ENCODE results near the gene ATG4C.

DNA sequence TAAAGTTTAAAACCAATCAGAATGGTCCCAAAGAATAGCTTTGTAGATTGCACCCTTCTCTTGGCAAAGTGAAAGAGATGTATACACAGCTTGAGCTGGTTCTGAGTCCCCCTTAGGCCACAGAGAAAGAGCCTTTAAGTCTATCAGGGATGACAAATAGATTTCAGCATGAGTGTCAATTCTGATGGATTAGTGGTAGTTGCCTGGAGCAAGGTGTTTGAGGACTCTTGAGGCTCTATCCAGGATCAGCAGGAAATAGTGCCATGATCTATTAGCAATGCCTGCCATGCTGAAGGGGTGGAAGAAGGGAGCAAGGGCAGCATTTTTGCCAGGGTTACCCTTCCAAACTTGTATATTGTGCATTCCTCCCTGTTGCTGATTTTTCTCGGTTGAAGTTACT, 116.6 kb downstream of the ATG4C start:
- no peak for TF ChIP-seq POLR2A (IDR thresholded peaks at IDR 0.05)
- TF ChIP-seq, protein P1, sequence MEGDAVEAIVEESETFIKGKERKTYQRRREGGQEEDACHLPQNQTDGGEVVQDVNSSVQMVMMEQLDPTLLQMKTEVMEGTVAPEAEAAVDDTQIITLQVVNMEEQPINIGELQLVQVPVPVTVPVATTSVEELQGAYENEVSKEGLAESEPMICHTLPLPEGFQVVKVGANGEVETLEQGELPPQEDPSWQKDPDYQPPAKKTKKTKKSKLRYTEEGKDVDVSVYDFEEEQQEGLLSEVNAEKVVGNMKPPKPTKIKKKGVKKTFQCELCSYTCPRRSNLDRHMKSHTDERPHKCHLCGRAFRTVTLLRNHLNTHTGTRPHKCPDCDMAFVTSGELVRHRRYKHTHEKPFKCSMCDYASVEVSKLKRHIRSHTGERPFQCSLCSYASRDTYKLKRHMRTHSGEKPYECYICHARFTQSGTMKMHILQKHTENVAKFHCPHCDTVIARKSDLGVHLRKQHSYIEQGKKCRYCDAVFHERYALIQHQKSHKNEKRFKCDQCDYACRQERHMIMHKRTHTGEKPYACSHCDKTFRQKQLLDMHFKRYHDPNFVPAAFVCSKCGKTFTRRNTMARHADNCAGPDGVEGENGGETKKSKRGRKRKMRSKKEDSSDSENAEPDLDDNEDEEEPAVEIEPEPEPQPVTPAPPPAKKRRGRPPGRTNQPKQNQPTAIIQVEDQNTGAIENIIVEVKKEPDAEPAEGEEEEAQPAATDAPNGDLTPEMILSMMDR (IDR thresholded peaks at IDR 0.05) = no peak

All from esophagus squamous epithelium (tissue), 4 donors.